ENCODE measurements around the gene SPZ1.
"Not testable (repeated sequence)": the region's sequence is repeated elsewhere in the genome, so short reads cannot be mapped to it uniquely, and the experiment has no call there.

Gene SPZ1

GRCh38 chr5:80339116-80339515, 19.3 kb downstream of the SPZ1 start:
- no peak for DNase-seq

GRCh38 chr5:80341016-80341775, 21.4 kb downstream of the SPZ1 start:
- no peak for DNase-seq

DNA sequence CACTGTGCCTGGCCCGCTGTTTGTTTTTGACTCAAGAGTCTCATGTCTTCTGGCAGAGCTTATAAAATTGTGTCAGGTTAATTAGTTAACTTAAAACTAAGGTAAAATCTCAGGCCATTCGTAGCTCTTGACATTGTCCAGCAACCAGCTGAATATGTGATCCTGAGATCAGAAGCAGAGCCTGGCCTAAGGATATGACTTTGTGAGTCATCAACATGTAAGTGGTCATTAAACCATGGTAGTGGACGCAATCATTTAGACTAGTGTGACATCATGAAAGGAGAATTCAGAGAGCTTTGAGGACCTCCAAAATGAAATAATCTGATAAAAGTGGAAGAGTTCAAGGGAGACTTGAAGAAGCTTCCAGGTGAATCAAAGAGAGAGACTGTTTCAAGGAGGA, 23.3 kb downstream of the SPZ1 start:
- DNase-seq = no peak

DNA sequence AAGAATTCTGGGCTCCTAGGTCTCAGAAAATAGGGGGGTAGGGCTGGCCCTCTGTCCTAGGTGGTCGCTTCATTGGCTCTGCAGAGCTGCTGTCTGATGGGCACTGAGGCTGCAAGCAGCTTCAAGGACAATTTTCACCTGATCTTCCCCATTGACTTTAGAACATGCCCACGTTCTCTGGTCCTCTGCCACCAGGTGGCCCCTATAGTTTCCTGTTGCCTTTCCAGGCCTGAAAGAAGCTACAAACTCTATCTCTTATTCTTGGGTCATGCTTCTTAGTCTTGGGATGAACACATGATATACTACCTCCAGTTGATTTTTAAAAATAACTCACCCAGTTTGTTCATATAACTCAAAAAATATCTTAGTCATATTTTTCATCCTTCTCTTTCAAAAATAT, 26.3 kb downstream of the SPZ1 start:
- no peak for DNase-seq

DNA sequence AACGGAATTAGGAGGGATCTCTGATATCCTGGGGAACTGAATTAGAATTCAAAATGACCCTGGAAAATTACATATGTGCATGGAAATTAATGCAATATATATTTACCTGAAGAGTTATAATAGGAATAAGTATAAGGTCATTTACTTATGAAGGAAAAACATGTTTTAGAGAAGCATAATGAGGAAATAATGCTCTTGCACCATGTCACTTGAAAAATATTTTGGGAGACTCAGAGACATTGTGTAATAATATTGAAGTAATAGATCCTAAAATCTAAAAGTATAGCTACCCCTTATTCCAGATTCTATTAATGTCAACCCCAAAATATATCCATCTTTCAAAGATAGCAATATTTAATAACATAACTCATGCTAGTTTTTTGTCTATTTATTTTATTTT, 28.4 kb downstream of the SPZ1 start:
- DNase-seq = no peak

DNA sequence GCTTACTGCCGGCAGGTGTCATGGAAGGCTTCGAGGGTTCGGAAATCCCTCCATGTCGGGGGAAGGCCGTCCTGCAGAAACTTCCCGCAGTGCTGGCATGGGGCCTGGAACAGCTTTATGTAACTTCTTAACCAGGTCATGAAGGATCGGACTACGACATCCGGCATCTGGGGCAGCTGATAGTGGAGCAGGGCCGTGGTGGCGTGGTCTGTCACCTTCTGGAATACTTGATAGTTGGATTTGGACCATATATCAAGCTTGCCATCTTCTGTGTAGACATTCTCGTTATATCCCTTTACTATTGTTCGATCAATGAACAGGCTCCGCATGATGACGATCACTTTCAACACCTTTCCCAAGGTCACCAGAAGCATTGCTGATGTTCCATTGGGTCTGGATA, 31.2 kb downstream of the SPZ1 start:
- not testable (repeated sequence) for DNase-seq

DNA sequence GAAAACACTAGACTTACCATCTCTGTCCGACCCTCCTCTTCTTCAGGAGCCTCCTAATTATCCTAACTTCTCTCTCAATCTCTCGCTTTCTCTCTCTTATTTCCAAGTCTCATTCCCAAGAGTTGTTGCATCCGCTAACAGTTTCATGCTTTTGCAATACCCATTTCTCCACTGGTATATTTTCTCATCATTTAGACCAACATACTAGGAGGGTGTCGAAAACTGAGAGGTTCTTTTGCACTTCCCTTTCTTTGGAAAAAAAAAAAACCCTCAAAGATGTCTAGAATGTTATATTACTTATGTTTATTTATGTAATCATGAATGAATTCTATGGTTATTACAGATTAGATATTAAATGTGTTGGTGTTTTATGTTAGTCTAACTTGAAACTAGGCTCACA, 35.9 kb downstream of the SPZ1 start:
- DNase-seq = no peak

DNA sequence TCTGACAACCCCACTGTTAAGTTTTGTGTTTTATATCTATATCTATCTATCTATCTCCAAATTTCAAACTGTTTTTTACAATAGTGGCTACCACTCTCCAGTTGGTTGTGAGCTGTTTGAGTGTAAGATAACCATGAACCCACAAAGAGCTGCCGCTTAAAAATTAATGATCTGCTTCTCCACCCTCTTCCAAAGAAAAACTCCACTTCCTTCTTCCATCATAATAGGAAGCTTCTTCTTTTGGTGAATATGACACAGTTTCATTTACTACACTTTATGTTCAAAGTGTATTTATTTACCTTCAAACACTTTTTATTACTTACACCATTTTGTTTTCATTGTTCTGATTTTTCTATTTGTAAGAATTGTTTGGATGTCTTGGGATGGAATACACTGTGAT, 37.9 kb downstream of the SPZ1 start:
- no peak for DNase-seq

GRCh38 chr5:80360914-80361444, 41.2 kb downstream of the SPZ1 start:
- DNase-seq = no peak

- DNase-seq = no peak
Observed at GRCh38 chr5:80364892-80365291, 45.1 kb downstream of the SPZ1 start.

DNA sequence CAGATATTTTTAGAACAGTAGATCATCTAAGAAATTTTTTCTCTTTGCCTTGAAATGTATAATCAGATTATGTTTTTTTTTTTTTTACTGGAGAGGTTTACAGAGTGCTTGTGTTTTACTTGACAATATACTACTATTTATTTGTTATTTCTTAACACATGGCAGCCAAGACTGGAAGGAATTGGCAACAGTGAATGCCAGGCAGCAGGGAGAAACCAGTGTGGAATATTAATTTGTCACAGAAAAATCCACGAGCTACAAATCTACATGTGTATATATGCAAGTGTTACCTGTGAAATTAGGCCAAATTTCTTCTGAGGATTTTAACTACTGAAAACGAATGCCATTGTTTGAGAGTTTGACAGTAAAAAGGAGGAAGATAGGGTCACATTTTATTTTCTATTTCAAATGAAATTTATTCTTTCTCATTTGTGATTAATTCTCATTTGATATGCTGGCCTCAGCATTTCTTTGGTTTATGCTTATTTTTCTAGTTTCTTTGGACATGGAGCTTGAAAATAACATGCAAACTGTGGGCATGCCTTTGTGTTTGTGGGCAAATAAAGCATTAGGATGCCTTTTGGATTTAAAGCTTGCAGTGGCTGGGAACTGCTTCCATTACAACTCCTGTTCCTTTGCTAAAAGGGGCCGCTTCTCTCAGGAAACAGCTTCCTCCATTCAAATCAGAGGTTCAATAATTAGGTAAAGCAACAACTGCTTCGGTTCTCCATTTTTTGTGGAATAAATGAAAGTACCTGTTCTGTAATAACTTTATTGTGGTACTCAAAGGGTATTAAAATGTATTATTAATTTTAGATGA, 49.1 kb downstream of the SPZ1 start:
- no peak for DNase-seq

- DNase-seq = no peak
Observed at GRCh38 chr5:80369521-80369920, 49.7 kb downstream of the SPZ1 start.

DNA sequence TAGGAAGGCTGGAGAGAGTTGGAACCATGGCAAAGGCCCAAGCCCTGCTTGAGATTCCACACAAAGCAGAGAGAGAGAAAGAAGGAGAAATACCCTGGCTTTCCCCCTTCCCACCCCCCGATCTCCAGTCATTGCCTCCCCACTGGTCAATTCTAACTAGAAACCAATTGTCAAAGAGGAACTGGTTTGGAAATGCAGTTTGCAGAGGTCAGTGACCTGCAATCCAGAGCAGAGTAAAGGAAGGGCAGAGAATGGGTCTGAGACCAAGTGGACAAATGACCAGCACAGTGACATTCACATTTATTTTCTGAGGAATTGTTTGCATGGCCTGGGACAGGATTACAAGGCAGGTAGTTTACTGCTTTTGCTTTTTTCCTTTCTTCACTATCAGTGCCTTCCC, 50.6 kb downstream of the SPZ1 start:
- no peak for DNase-seq

Measured in right forelimb (tissue), 1 donor.